NCI-H460 (cell line): ENCODE results near the gene WHRN. TPM values are rescaled to one million over a fixed set of nuclear protein-coding genes. Genes with fewer than 3 reads are reported as not detected.

Experiments used
- small RNA-seq, 2 experiments: library from RNA; depleted of rRNA; stranded (forward); fragments of <200 nt; gene quantifications; one replicate each; pipeline ENCODE3, GENCODE V24; 2014
- total RNA-seq: library from RNA; depleted of rRNA; stranded (reverse); fragments of >200 nt; shearing (Covaris generic); gene quantifications from 2 replicates; pipeline ENCODE4 v1.2.3, GENCODE V29; 2014; rRNA removed

Gene WHRN
- total RNA-seq, 1 experiment from 2014 or later: 7.2 TPM

Small RNAs within 50 kb of the gene (small RNA-seq; reads per million reads assigned to genes)
- gene AL138895.2: 0 reads per million in 2 experiments

Other genes with a start within 250 kb of the WHRN start
- gene ORM1, start 182.4 kb downstream of the WHRN start, total RNA-seq: not detected in 2 replicates
- not detected in 2 replicates for gene ORM2, start 175.6 kb downstream of the WHRN start, total RNA-seq
- 36.2 and 40.8 TPM in 2 replicates for gene AKNA, start 117.5 kb downstream of the WHRN start, total RNA-seq
- gene ATP6V1G1, start 82.3 kb upstream of the WHRN start, total RNA-seq: 157 and 164 TPM in 2 replicates
- 23.3 and 25.6 TPM in 2 replicates for gene TMEM268, start 105.8 kb upstream of the WHRN start, total RNA-seq
- gene TEX53, start 152.3 kb upstream of the WHRN start, total RNA-seq: not detected in 2 replicates
- gene TEX48, start 176.7 kb upstream of the WHRN start, total RNA-seq: not detected in 2 replicates